Neural cell (in vitro differentiated cells): ENCODE data around the gene MB21D2. TPM values are rescaled to one million over a fixed set of nuclear protein-coding genes. Genes with fewer than 3 reads are reported as not detected.

Source experiments
- H2AFZ ChIP-seq: fragments of 200-600, 300-800 bp; sonication (generic), shearing (Covaris generic); 2 replicates; pipeline ENCODE4 v1.6.0; 2014; ENCODE audit warnings: low read depth, mild to moderate bottlenecking, antibody characterized with exemption, low read length, moderate library complexity
- H3F3A ChIP-seq: fragments of 200-600 bp; shearing (Covaris generic); 2 replicates; pipeline ENCODE4 v1.6.1; 2016; ENCODE audit warnings: mild to moderate bottlenecking, moderate library complexity, mixed read lengths, antibody characterized with exemption, low read length; ENCODE audit not compliant: insufficient read depth, poor library complexity, severe bottlenecking
- H3K27ac ChIP-seq: fragments of 200-600, 300-800 bp; sonication (generic), shearing (Covaris generic); 2 replicates; pipeline ENCODE4 v1.5.1; 2014; ENCODE audit warnings: mild to moderate bottlenecking, low read length, moderate library complexity
- H3K27me3 ChIP-seq: fragments of 300-800, 200-600 bp; sonication (generic), shearing (Covaris generic); 2 replicates; pipeline ENCODE4 v1.6.0; 2014; ENCODE audit warnings: mild to moderate bottlenecking, low read depth, low read length, moderate library complexity; ENCODE audit not compliant: insufficient read depth
- H3K36me3 ChIP-seq: fragments of 300-800, 200-600 bp; sonication (generic), shearing (Covaris generic); 2 replicates; pipeline ENCODE4 v1.5.1; 2014; ENCODE audit warnings: mild to moderate bottlenecking, antibody characterized with exemption, low read length, moderate library complexity; ENCODE audit not compliant: insufficient read depth
- H3K4me2 ChIP-seq: fragments of 300-800, 200-600 bp; sonication (generic), shearing (Covaris generic); 2 replicates; pipeline ENCODE4 v1.6.0; 2014; ENCODE audit warnings: mild to moderate bottlenecking, low read length
- H3K4me3 ChIP-seq: fragments of 300-800, 200-600 bp; sonication (generic), shearing (Covaris generic); 2 replicates; pipeline ENCODE4 v1.5.1; 2014; ENCODE audit warnings: mild to moderate bottlenecking, low read length, moderate library complexity
- H3K79me2 ChIP-seq: fragments of 200-600 bp; shearing (Covaris generic); replicated peaks from 2 replicates; pipeline ENCODE4 v1.6.0; 2014; ENCODE audit warnings: mild to moderate bottlenecking, low read length, moderate library complexity; ENCODE audit not compliant: insufficient read depth
- H3K9ac ChIP-seq: fragments of 300-800, 200-600 bp; sonication (generic), shearing (Covaris generic); 2 replicates; pipeline ENCODE4 v1.6.1; 2016; ENCODE audit warnings: mild to moderate bottlenecking, low read length, mixed read lengths
- H3K9me2 ChIP-seq: fragments of 200-600 bp; shearing (Covaris generic); 2 replicates; pipeline ENCODE4 v1.6.1; 2016; ENCODE audit warnings: mild to moderate bottlenecking, low read length, mixed read lengths; ENCODE audit not compliant: insufficient read depth
- H3K9me3 ChIP-seq: fragments of 200-600, 300-800 bp; sonication (generic), shearing (Covaris generic); 2 replicates; pipeline ENCODE4 v1.6.1; 2016; ENCODE audit warnings: mild to moderate bottlenecking, mixed run types, low read length, moderate library complexity, mixed read lengths
- H4K20me1 ChIP-seq: fragments of 200-600 bp; shearing (Covaris generic); 2 replicates; pipeline ENCODE4 v1.6.1; 2016; ENCODE audit warnings: mild to moderate bottlenecking, mixed run types; ENCODE audit not compliant: insufficient read depth
- EP300 ChIP-seq: fragments of 450-650 bp; conservative IDR thresholded peaks from 2 replicates; pipeline ENCODE4 v1.6.1; 2014; ENCODE audit warnings: antibody characterized with exemption, mild to moderate bottlenecking, moderate library complexity; ENCODE audit not compliant: poor library complexity, severe bottlenecking
- EZH2 ChIP-seq: fragments of 200-600, 300-800 bp; shearing (Covaris generic), sonication (generic); IDR thresholded peaks from 2 replicates; pipeline ENCODE4 v1.6.1; 2014; ENCODE audit warnings: antibody characterized with exemption, low read length, borderline replicate concordance, mild to moderate bottlenecking; ENCODE audit not compliant: insufficient read depth, poor library complexity, severe bottlenecking
- MXI1 ChIP-seq: fragments of 450-650 bp; conservative IDR thresholded peaks from 2 replicates; pipeline ENCODE4 v1.6.1; 2014; ENCODE audit warnings: antibody characterized with exemption, mild to moderate bottlenecking; ENCODE audit not compliant: poor library complexity, severe bottlenecking
- POLR2AphosphoS5 ChIP-seq: IDR thresholded peaks from 2 replicates; pipeline ENCODE4 v1.6.1; 2012
- RAD21 ChIP-seq: fragments of 450-650 bp; conservative IDR thresholded peaks from 2 replicates; pipeline ENCODE4 v1.6.1; 2014; ENCODE audit warnings: antibody characterized with exemption, mild to moderate bottlenecking, moderate library complexity
- SMC3 ChIP-seq: fragments of 450-650 bp; conservative IDR thresholded peaks from 2 replicates; pipeline ENCODE4 v1.6.1; 2014; ENCODE audit warnings: antibody characterized with exemption, mild to moderate bottlenecking, moderate library complexity; ENCODE audit not compliant: poor library complexity
- TAF1 ChIP-seq: IDR thresholded peaks from 2 replicates; pipeline ENCODE4 v1.6.1; 2012; ENCODE audit warnings: low read depth
- polyA plus RNA-seq: library from polyadenylated mRNA; depleted of rRNA; stranded (reverse); fragments of >200 nt; gene quantifications from 2 replicates; pipeline ENCODE4 v1.2.3, GENCODE V29; 2014
- TF ChIP-seq, protein P1 (sequence below): fragments of 450-650 bp; IDR thresholded peaks from 2 replicates; pipeline ENCODE4 v1.5.1; 2014; ENCODE audit warnings: antibody characterized with exemption, mild to moderate bottlenecking, moderate library complexity; ENCODE audit not compliant: poor library complexity, severe bottlenecking
- TF ChIP-seq, protein P2 (sequence below): IDR thresholded peaks from 2 replicates; pipeline ENCODE4 v1.6.1; 2012; ENCODE audit warnings: borderline replicate concordance

Gene MB21D2
- polyA plus RNA-seq, 1 donor from 2014 or later: 39.0 TPM

DNA sequence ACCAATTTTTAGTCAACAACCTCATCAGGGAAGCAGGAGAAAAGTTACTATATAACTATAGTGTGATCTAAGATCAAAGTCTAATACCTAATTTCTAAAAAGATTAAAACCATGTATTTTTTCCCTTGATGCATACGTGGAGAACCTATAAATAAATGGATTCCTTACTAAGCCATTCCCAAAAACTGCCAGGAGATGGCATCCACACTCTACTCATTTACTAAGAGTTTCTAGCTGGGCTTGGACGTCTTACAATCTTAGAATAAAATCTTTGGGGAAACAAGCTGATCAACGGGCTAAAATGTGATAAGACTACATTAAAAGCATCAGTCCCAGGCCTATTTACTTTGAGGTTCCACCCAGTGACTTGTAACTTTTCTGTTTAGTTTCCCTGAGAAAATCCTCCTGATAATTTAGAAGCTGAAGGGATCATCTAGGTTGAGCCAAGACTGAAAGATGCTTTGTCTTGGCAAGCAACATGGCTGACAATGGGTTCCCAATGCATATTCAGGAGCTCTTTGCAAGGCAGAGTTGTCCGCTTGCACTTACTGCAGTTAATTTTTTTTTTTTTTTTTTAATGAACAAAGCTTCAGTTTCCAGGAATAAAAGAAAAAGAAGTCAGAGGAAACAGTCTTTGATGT is 104.8 kb downstream of the MB21D2 start:
- Histone ChIP-seq H3K9me3 (no peaks in the 10 kb centered on the region), H3K36me3 (no peaks in the 10 kb centered on the region), H3K4me2 (no peak overlapping the region), H3K4me3 (no peak overlapping the region), H3K9ac (no peak overlapping the region), H2AFZ (no peak overlapping the region), H3F3A (no peaks in the 10 kb centered on the region), H3K9me2 (no peaks in the 10 kb centered on the region), H3K27me3 (no peaks in the 10 kb centered on the region), H3K27ac (no peak overlapping the region), H4K20me1 (no peaks in the 10 kb centered on the region), H3K79me2 (no peaks in the 10 kb centered on the region)
- TF ChIP-seq RAD21 (peak; percentile 88), SMC3 (peak; percentile 92), EZH2 (no peak), MXI1 (no peak), POLR2AphosphoS5 (no peak), EP300 (no peak), TAF1 (no peak)
- TF ChIP-seq, protein P1, sequence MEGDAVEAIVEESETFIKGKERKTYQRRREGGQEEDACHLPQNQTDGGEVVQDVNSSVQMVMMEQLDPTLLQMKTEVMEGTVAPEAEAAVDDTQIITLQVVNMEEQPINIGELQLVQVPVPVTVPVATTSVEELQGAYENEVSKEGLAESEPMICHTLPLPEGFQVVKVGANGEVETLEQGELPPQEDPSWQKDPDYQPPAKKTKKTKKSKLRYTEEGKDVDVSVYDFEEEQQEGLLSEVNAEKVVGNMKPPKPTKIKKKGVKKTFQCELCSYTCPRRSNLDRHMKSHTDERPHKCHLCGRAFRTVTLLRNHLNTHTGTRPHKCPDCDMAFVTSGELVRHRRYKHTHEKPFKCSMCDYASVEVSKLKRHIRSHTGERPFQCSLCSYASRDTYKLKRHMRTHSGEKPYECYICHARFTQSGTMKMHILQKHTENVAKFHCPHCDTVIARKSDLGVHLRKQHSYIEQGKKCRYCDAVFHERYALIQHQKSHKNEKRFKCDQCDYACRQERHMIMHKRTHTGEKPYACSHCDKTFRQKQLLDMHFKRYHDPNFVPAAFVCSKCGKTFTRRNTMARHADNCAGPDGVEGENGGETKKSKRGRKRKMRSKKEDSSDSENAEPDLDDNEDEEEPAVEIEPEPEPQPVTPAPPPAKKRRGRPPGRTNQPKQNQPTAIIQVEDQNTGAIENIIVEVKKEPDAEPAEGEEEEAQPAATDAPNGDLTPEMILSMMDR: peak; percentile 84
- TF ChIP-seq, protein P2, sequence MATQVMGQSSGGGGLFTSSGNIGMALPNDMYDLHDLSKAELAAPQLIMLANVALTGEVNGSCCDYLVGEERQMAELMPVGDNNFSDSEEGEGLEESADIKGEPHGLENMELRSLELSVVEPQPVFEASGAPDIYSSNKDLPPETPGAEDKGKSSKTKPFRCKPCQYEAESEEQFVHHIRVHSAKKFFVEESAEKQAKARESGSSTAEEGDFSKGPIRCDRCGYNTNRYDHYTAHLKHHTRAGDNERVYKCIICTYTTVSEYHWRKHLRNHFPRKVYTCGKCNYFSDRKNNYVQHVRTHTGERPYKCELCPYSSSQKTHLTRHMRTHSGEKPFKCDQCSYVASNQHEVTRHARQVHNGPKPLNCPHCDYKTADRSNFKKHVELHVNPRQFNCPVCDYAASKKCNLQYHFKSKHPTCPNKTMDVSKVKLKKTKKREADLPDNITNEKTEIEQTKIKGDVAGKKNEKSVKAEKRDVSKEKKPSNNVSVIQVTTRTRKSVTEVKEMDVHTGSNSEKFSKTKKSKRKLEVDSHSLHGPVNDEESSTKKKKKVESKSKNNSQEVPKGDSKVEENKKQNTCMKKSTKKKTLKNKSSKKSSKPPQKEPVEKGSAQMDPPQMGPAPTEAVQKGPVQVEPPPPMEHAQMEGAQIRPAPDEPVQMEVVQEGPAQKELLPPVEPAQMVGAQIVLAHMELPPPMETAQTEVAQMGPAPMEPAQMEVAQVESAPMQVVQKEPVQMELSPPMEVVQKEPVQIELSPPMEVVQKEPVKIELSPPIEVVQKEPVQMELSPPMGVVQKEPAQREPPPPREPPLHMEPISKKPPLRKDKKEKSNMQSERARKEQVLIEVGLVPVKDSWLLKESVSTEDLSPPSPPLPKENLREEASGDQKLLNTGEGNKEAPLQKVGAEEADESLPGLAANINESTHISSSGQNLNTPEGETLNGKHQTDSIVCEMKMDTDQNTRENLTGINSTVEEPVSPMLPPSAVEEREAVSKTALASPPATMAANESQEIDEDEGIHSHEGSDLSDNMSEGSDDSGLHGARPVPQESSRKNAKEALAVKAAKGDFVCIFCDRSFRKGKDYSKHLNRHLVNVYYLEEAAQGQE: no peak

DNA sequence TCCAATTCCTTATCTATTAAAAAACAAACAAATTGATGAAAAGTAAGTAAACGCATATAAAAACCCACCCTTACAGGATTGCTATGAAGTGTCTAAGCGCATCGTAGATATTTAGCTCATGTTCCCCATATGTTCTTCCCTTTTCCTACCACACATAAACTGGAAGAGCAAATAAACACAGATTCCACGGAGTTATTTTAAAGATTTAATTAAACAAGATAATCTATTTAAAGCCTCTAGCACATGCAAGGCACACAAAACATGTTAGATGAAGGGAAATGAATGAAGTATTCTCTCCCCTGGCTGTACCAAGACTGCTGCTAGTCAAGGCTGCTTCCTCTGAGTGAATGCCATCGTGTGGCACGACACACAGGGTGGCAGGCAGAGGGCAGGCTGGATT is 111.9 kb downstream of the MB21D2 start:
- H3K9me2 ChIP-seq: no peaks in the 10 kb centered on the region
- H3K27ac ChIP-seq: no peak overlapping the region
- TF ChIP-seq MXI1 (no peak), EZH2 (no peak), EP300 (no peak), RAD21 (no peak), TAF1 (no peak), SMC3 (no peak)
- TF ChIP-seq, protein P2: no peak
- H3F3A ChIP-seq: no peaks in the 10 kb centered on the region
- H3K9ac ChIP-seq: no peak overlapping the region
- no peaks in the 10 kb centered on the region for H3K9me3 ChIP-seq
- no peak overlapping the region for H3K4me2 ChIP-seq
- H3K79me2 ChIP-seq: no peaks in the 10 kb centered on the region
- H4K20me1 ChIP-seq: no peaks in the 10 kb centered on the region
- no peak overlapping the region for H3K4me3 ChIP-seq
- no peaks in the 10 kb centered on the region for H3K36me3 ChIP-seq
- H3K27me3 ChIP-seq: no peaks in the 10 kb centered on the region
- no peak overlapping the region for H2AFZ ChIP-seq
